Liver (tissue), 3 donors: ENCODE measurements around the gene OST4.

Source experiments
- FOXA1 ChIP-seq: IDR thresholded peaks from 2 replicates; pipeline ENCODE4 v1.6.1; 2016; ENCODE audit warnings: antibody characterized with exemption
- GABPA ChIP-seq, 2 donors: IDR thresholded peaks in 1 of 2; conservative IDR thresholded peaks in 1 of 2; 2 replicates each; pipeline ENCODE4 v1.6.1; 2016; ENCODE audit warnings: antibody characterized with exemption in 2 of 2, mild to moderate bottlenecking in 1 of 2, moderate library complexity in 1 of 2
- HNF4A ChIP-seq, 2 donors: conservative IDR thresholded peaks; 2 replicates each; pipeline ENCODE4 v1.6.1; 2016; ENCODE audit warnings: antibody characterized with exemption in 2 of 2, mild to moderate bottlenecking in 2 of 2
- NR2F2 ChIP-seq: IDR thresholded peaks from 2 replicates; pipeline ENCODE4 v1.6.1; 2016; ENCODE audit warnings: antibody characterized with exemption
- TF ChIP-seq, protein P1 (sequence below): IDR thresholded peaks from 2 replicates; pipeline ENCODE4 v1.6.1; 2016; ENCODE audit warnings: antibody characterized with exemption
- TF ChIP-seq, protein P2 (sequence below): IDR thresholded peaks from 2 replicates; pipeline ENCODE4 v1.6.1; 2016; ENCODE audit warnings: antibody characterized with exemption
- TF ChIP-seq, protein P3 (sequence below): fragments of 150-350 bp; IDR thresholded peaks from 2 replicates; pipeline ENCODE4 v1.5.1; 2017; ENCODE audit warnings: improper control_type of control experiment, low read depth, low read length; ENCODE audit not compliant: missing input control
- TF ChIP-seq, protein P4 (sequence below): IDR thresholded peaks from 2 replicates; pipeline ENCODE4 v1.6.1; 2016; ENCODE audit warnings: antibody characterized with exemption
- donor health status: healthy.
- donor health status: healthy.

DNA sequence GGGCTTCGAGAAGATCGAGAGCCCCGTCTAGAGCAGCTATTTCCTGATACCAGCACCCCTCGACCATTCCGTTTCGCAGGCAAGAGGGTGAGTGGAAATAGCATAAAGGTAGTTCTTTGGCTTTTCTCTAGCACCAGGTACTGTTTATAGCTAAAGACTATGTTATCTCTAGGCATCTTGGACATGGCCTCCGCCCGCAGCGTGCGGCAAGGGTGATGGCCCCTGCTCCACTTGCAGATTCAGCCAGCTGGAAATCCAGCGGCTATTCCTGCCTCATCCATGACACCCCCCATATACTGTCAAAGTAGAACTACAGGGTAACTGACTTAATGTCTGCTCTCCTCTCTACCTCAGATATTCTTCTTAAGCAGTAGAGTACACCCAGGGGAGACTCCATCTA lies 16.7 kb downstream of the OST4 start:
- TF ChIP-seq, protein P1, sequence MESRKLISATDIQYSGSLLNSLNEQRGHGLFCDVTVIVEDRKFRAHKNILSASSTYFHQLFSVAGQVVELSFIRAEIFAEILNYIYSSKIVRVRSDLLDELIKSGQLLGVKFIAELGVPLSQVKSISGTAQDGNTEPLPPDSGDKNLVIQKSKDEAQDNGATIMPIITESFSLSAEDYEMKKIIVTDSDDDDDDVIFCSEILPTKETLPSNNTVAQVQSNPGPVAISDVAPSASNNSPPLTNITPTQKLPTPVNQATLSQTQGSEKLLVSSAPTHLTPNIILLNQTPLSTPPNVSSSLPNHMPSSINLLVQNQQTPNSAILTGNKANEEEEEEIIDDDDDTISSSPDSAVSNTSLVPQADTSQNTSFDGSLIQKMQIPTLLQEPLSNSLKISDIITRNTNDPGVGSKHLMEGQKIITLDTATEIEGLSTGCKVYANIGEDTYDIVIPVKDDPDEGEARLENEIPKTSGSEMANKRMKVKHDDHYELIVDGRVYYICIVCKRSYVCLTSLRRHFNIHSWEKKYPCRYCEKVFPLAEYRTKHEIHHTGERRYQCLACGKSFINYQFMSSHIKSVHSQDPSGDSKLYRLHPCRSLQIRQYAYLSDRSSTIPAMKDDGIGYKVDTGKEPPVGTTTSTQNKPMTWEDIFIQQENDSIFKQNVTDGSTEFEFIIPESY: no peak
- TF ChIP-seq, protein P2, sequence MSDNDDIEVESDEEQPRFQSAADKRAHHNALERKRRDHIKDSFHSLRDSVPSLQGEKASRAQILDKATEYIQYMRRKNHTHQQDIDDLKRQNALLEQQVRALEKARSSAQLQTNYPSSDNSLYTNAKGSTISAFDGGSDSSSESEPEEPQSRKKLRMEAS: no peak
- TF ChIP-seq GABPA (IDR thresholded peaks at IDR 0.05 in 1 of 2, conservative IDR thresholded peaks at IDR 0.05 in 1 of 2) (no peak), NR2F2 (no peak), FOXA1 (no peak), HNF4A (conservative IDR thresholded peaks at IDR 0.05) (no peak)
- TF ChIP-seq, protein P3, sequence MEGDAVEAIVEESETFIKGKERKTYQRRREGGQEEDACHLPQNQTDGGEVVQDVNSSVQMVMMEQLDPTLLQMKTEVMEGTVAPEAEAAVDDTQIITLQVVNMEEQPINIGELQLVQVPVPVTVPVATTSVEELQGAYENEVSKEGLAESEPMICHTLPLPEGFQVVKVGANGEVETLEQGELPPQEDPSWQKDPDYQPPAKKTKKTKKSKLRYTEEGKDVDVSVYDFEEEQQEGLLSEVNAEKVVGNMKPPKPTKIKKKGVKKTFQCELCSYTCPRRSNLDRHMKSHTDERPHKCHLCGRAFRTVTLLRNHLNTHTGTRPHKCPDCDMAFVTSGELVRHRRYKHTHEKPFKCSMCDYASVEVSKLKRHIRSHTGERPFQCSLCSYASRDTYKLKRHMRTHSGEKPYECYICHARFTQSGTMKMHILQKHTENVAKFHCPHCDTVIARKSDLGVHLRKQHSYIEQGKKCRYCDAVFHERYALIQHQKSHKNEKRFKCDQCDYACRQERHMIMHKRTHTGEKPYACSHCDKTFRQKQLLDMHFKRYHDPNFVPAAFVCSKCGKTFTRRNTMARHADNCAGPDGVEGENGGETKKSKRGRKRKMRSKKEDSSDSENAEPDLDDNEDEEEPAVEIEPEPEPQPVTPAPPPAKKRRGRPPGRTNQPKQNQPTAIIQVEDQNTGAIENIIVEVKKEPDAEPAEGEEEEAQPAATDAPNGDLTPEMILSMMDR: no peak
- TF ChIP-seq, protein P4, sequence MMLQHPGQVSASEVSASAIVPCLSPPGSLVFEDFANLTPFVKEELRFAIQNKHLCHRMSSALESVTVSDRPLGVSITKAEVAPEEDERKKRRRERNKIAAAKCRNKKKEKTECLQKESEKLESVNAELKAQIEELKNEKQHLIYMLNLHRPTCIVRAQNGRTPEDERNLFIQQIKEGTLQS: no peak
